Measurements from ENCODE around the gene TBC1D22A. TPM values are rescaled to one million over a fixed set of nuclear protein-coding genes. Genes with fewer than 3 reads are reported as not detected.

TBC1D22A gene
- total and polyA plus RNA-seq, 2 donors (not counting 3 experiments of a cell fraction or from before 2014, with no cell fraction given) = 26.1 to 32.4 TPM

- no peak overlapping the region for H3K4me2 ChIP-seq (ENCODE audit: insufficient read depth, low read length)
- DNase-seq (ENCODE audit: low read depth, low spot score) = no peak
- no peak overlapping the region for H3K9ac ChIP-seq (replicated peaks; ENCODE audit: extremely low read depth, insufficient read depth, low read length)
- FAIRE-seq = no peak
- peaks cover 3% of the 10 kb centered on the region for H3K4me1 ChIP-seq (ENCODE audit: control insufficient read depth, extremely low read depth, insufficient read depth, low read length)
- no peaks in the 10 kb centered on the region for H3K79me2 ChIP-seq (ENCODE audit: control insufficient read depth, insufficient read depth, low read length)
- H3K27ac ChIP-seq (ENCODE audit: insufficient read depth, low read depth, low read length) = no peak overlapping the region
- H3K4me3 ChIP-seq (replicated peaks in 1 of 3; ENCODE audit: insufficient read depth in 1 of 3, low read depth in 1 of 3, low read length in 3 of 3) = no peak overlapping the region
- ChIA-PET CTCF (no interaction called here), POLR2A (no interaction called here)
- H3K9me1 ChIP-seq (replicated peaks; ENCODE audit: control insufficient read depth, extremely low read depth, insufficient read depth, low read length) = no peaks in the 10 kb centered on the region
- no peaks in the 10 kb centered on the region for H3K36me3 ChIP-seq (ENCODE audit: control insufficient read depth in 2 of 2, extremely low read depth in 1 of 2, insufficient read depth in 2 of 2, low read length in 2 of 2)
- no peak overlapping the region for H2AFZ ChIP-seq (ENCODE audit: low read depth, low read length)
- no peaks in the 10 kb centered on the region for H3K9me3 ChIP-seq (replicated peaks; ENCODE audit: control insufficient read depth, insufficient read depth, low read length)
- H3K27me3 ChIP-seq (ENCODE audit: control insufficient read depth in 2 of 2, insufficient read depth in 2 of 2, low read length in 2 of 2) = no peaks in the 10 kb centered on the region
- TF ChIP-seq MAX (IDR thresholded peaks at IDR 0.05; ENCODE audit: insufficient read depth, insufficient read length) (no peak), EZH2 (IDR thresholded peaks at IDR 0.05; ENCODE audit: borderline replicate concordance, low read depth, low read length, severe bottlenecking) (no peak), FOS (IDR thresholded peaks at IDR 0.05; ENCODE audit: borderline replicate concordance, insufficient read depth, low read length) (no peak), POLR2AphosphoS5 (IDR thresholded peaks at IDR 0.05; ENCODE audit: insufficient read depth, low read depth, low read length) (no peak), POLR2A (IDR thresholded peaks at IDR 0.05; ENCODE audit: low read depth, low read length) (no peak), CTCF (IDR thresholded peaks at IDR 0.05; ENCODE audit: extremely low read depth in 1 of 2, insufficient read depth in 1 of 2, low read depth in 1 of 2, low read length in 2 of 2) (no peak), GATA2 (IDR thresholded peaks at IDR 0.05; ENCODE audit: insufficient read depth, insufficient read length, low read depth, low read length) (no peak), MYC (IDR thresholded peaks at IDR 0.05; ENCODE audit: low read depth, low read length) (no peak), JUN (IDR thresholded peaks at IDR 0.05; ENCODE audit: borderline replicate concordance, insufficient read depth, insufficient read length, low read depth) (no peak)
- dilution Hi-C loops (cut with MboI; ENCODE audit: extremely low pct_ligation_motif_present, low sequenced_read_pairs) = no loop called here
- no peaks in the 10 kb centered on the region for H4K20me1 ChIP-seq (replicated peaks; ENCODE audit: control insufficient read depth, extremely low read depth, insufficient read depth, low read length)
- intact Hi-C loops (cut with micrococcal nuclease) = no loop called here
- BruUV-seq (replicated peaks) = no TSS peak
Observed at GRCh38 chr22:47048123-47049077, 285.9 kb downstream of the TBC1D22A start.
